HL-60 (cell line): ENCODE results near the gene GRID1.
A peak's percentile ranks its signal among the peaks of the same experiment; 100 is the strongest.

ENCODE experiments used
- DNase-seq, 2 experiments: peaks; one replicate each; pipeline ENCODE4 v3.0.0-alpha.2; 2010 to 2020; ENCODE audit warnings: low read depth in 1 of 2, low spot score in 1 of 2
- H3K27ac ChIP-seq: fragments of 250-450 bp; sonication (Bioruptor Pico); replicated peaks from 2 replicates; pipeline ENCODE4 v1.5.1; 2020; ENCODE audit warnings: mild to moderate bottlenecking, moderate library complexity
- H3K27me3 ChIP-seq: fragments of 250-450 bp; sonication (Bioruptor Pico); 2 replicates; pipeline ENCODE4 v1.5.1; 2021; ENCODE audit warnings: mild to moderate bottlenecking, moderate library complexity; ENCODE audit not compliant: insufficient read depth, poor library complexity, severe bottlenecking
- H3K4me3 ChIP-seq: replicated peaks from 2 replicates; pipeline ENCODE4 v1.5.1; 2011; ENCODE audit warnings: mild to moderate bottlenecking, control low read depth, low read length; ENCODE audit not compliant: insufficient read depth
- CTCF ChIP-seq: IDR thresholded peaks from one replicate; pipeline ENCODE4 v1.5.1; 2011; ENCODE audit warnings: low read length, control low read depth, inconsistent platforms; ENCODE audit not compliant: insufficient read depth
- GABPA ChIP-seq: IDR thresholded peaks from 2 replicates; pipeline ENCODE4 v1.6.1; 2012; ENCODE audit warnings: low read depth
- POLR2AphosphoS5 ChIP-seq: IDR thresholded peaks from 2 replicates; pipeline ENCODE4 v1.6.1; 2012; ENCODE audit warnings: low read depth
- REST ChIP-seq: IDR thresholded peaks from 2 replicates; pipeline ENCODE4 v1.6.1; 2012; ENCODE audit warnings: low read depth; ENCODE audit not compliant: insufficient replicate concordance
- SPI1 ChIP-seq: IDR thresholded peaks from 2 replicates; pipeline ENCODE4 v1.6.1; 2012; ENCODE audit warnings: low read depth, mild to moderate bottlenecking, borderline replicate concordance

Gene GRID1

GRCh38 chr10:86223256-86223655 lies 143.3 kb downstream of the GRID1 start:
- Histone ChIP-seq H3K27ac (0 out of 2 replicates have a peak overlapping the region, but pooled peaks have one; percentile 18), H3K27me3 (no peaks in the 10 kb centered on the region), H3K4me3 (no peak overlapping the region)
- DNase-seq = peak in 1 of 2 experiments; percentile 14
- no peak for TF ChIP-seq SPI1
- no peak for TF ChIP-seq GABPA
- TF ChIP-seq POLR2AphosphoS5 = no peak
- no peak for TF ChIP-seq REST
- TF ChIP-seq CTCF = no peak

GRCh38 chr10:86222687-86223086 lies 143.9 kb downstream of the GRID1 start:
- Histone ChIP-seq H3K4me3 (no peak overlapping the region), H3K27ac (no peak overlapping the region), H3K27me3 (no peaks in the 10 kb centered on the region)
- TF ChIP-seq REST (no peak), CTCF (no peak), GABPA (no peak), SPI1 (no peak), POLR2AphosphoS5 (no peak)
- DNase-seq = no peak

GRCh38 chr10:86222336-86222650 lies 144.3 kb downstream of the GRID1 start:
- H3K27ac ChIP-seq = no peak overlapping the region
- DNase-seq = no peak
- no peaks in the 10 kb centered on the region for H3K27me3 ChIP-seq
- H3K4me3 ChIP-seq = no peak overlapping the region
- TF ChIP-seq CTCF = no peak
- TF ChIP-seq GABPA = no peak
- TF ChIP-seq REST = no peak
- TF ChIP-seq SPI1 = no peak
- no peak for TF ChIP-seq POLR2AphosphoS5
